ENCODE results near the gene FBXO39. TPM values are rescaled to one million over a fixed set of nuclear protein-coding genes. Genes with fewer than 3 reads are reported as not detected.

The FBXO39 gene
- total RNA-seq, 2 experiments from 2014 or later: 0.48 to 0.69 TPM

Other genes with a start within 250 kb of the FBXO39 start
- under 1 TPM; 0.64 to 0.77 TPM for gene PITPNM3, start 219.7 kb upstream of the FBXO39 start, total RNA-seq
- 10 to 100 TPM; 17.0 to 18.2 TPM for gene KIAA0753, start 135.5 kb upstream of the FBXO39 start, total RNA-seq
- gene TXNDC17, start 135.2 kb upstream of the FBXO39 start, total RNA-seq: 10 to 100 TPM; 52.7 to 54.6 TPM
- gene MED31, start 124.6 kb upstream of the FBXO39 start, total RNA-seq: 10 to 100 TPM; 23.1 to 23.2 TPM
- 1 to 10 TPM; 2.0 to 2.5 TPM for gene C17orf100, start 124.5 kb upstream of the FBXO39 start, total RNA-seq
- gene SLC13A5, start 62.8 kb upstream of the FBXO39 start, total RNA-seq: not detected
- 100 to 1,000 TPM; 280 to 302 TPM for gene XAF1, start 20.2 kb upstream of the FBXO39 start, total RNA-seq
- gene TEKT1, start 55.5 kb downstream of the FBXO39 start, total RNA-seq: not detected
- not detected for gene ALOX12, start 219.8 kb downstream of the FBXO39 start, total RNA-seq
- 100 to 1,000 TPM; 114 to 128 TPM for gene RNASEK, start 236.4 kb downstream of the FBXO39 start, total RNA-seq
- under 1 TPM; 0.36 to 0.54 TPM for gene BCL6B, start 246.8 kb downstream of the FBXO39 start, total RNA-seq

Data from activated naive CD8-positive, alpha-beta T cell treated with anti-CD3 and anti-CD28 coated beads, Interleukin-2, amount 10 ng/mL, durations not matched to agents 7 days and 5 days (primary cell).